ENCODE measurements around the gene SYT9.

SYT9 gene

GRCh38 chr11:7418061-7418460, 166.4 kb downstream of the SYT9 start:
- DNase-seq (ENCODE audit: extremely low spot score, insufficient read length, low read depth): no peak
- FAIRE-seq: no peak

- FAIRE-seq (no peak), DNase-seq (ENCODE audit: extremely low spot score, insufficient read length, low read depth) (no peak)
Observed at GRCh38 chr11:7418906-7419305, 167.2 kb downstream of the SYT9 start.

- FAIRE-seq (no peak), DNase-seq (ENCODE audit: extremely low spot score, insufficient read length, low read depth) (no peak)
Observed at GRCh38 chr11:7421136-7421535, 169.4 kb downstream of the SYT9 start.

- no peak for DNase-seq (ENCODE audit: extremely low spot score, insufficient read length, low read depth)
- FAIRE-seq: no peak
Observed at GRCh38 chr11:7422544-7423331, 171.0 kb downstream of the SYT9 start.

- no peak for DNase-seq (ENCODE audit: extremely low spot score, insufficient read length, low read depth)
- no peak for FAIRE-seq
Observed at GRCh38 chr11:7423946-7424345, 172.2 kb downstream of the SYT9 start.

- FAIRE-seq: no peak
- no peak for DNase-seq (ENCODE audit: extremely low spot score, insufficient read length, low read depth)
Observed at GRCh38 chr11:7427733-7428132, 176.0 kb downstream of the SYT9 start.

- FAIRE-seq (no peak), DNase-seq (ENCODE audit: extremely low spot score, insufficient read length, low read depth) (no peak)
Observed at GRCh38 chr11:7428196-7428595, 176.5 kb downstream of the SYT9 start.

GRCh38 chr11:7430496-7430895, 178.8 kb downstream of the SYT9 start:
- DNase-seq (ENCODE audit: extremely low spot score, insufficient read length, low read depth) (no peak), FAIRE-seq (no peak)

GRCh38 chr11:7435176-7435575, 183.5 kb downstream of the SYT9 start:
- no peak for FAIRE-seq

GRCh38 chr11:7436146-7436545, 184.4 kb downstream of the SYT9 start:
- no peak for FAIRE-seq
- no peak for DNase-seq (ENCODE audit: extremely low spot score, insufficient read length, low read depth)

More at GRCh38 chr11:7435176-7435575, 183.5 kb downstream of the SYT9 start:
- DNase-seq (ENCODE audit: extremely low spot score, insufficient read length, low read depth): no peak

GRCh38 chr11:7436657-7437056, 185.0 kb downstream of the SYT9 start:
- FAIRE-seq: peak; percentile 87

GRCh38 chr11:7437696-7438095, 186.0 kb downstream of the SYT9 start:
- DNase-seq (ENCODE audit: extremely low spot score, insufficient read length, low read depth): no peak
- no peak for FAIRE-seq

More at GRCh38 chr11:7436657-7437056, 185.0 kb downstream of the SYT9 start:
- DNase-seq (ENCODE audit: extremely low spot score, insufficient read length, low read depth): no peak

- FAIRE-seq (no peak), DNase-seq (ENCODE audit: extremely low spot score, insufficient read length, low read depth) (no peak)
Observed at GRCh38 chr11:7439746-7440320, 188.1 kb downstream of the SYT9 start.

GRCh38 chr11:7442588-7443215, 191.0 kb downstream of the SYT9 start:
- peak; percentile 52 for DNase-seq (ENCODE audit: extremely low spot score, insufficient read length, low read depth)
- FAIRE-seq: peak; percentile 92

GRCh38 chr11:7444091-7444981, 192.6 kb downstream of the SYT9 start:
- DNase-seq (ENCODE audit: extremely low spot score, insufficient read length, low read depth) (no peak), FAIRE-seq (no peak)

- DNase-seq (ENCODE audit: extremely low spot score, insufficient read length, low read depth): no peak
- no peak for FAIRE-seq
Observed at GRCh38 chr11:7445564-7445963, 193.9 kb downstream of the SYT9 start.

- DNase-seq (ENCODE audit: extremely low spot score, insufficient read length, low read depth) (no peak), FAIRE-seq (no peak)
Observed at GRCh38 chr11:7448201-7448600, 196.5 kb downstream of the SYT9 start.

GRCh38 chr11:7449211-7449840, 197.6 kb downstream of the SYT9 start:
- DNase-seq (ENCODE audit: extremely low spot score, insufficient read length, low read depth) (no peak), FAIRE-seq (no peak)

- FAIRE-seq: no peak
- DNase-seq (ENCODE audit: extremely low spot score, insufficient read length, low read depth): no peak
Observed at GRCh38 chr11:7449841-7450214, 198.1 kb downstream of the SYT9 start.

GRCh38 chr11:7450836-7451235, 199.1 kb downstream of the SYT9 start:
- DNase-seq (ENCODE audit: extremely low spot score, insufficient read length, low read depth) (no peak), FAIRE-seq (no peak)
